Activated CD8-positive, alpha-beta T cell treated with anti-CD3 and anti-CD28 coated beads for 36 hours (primary cell): ENCODE results near the gene CLEC20A. TPM values are rescaled to one million over a fixed set of nuclear protein-coding genes. Genes with fewer than 3 reads are reported as not detected.

Experiments used
- ATAC-seq: fragments of 200-7000 bp; cut with Tn5 transposase; one replicate; pipeline ENCODE4 v1.10.0; 2021; ENCODE audit warnings: mild to moderate bottlenecking, moderate library complexity
- CTCF ChIA-PET: fragments of 350-600 bp; sonication (Branson Sonifier 250); formaldehyde crosslinking; loops from one replicate; lab custom pipeline; 2021; ENCODE audit warnings: antibody characterized with exemption; lab: Charles Lee
- POLR2A ChIA-PET: fragments of 350-600 bp; sonication (Branson Sonifier 250); formaldehyde crosslinking; loops from one replicate; lab custom pipeline; 2021; ENCODE audit warnings: antibody characterized with exemption; lab: Charles Lee
- DNase-seq: peaks from one replicate; pipeline ENCODE4 v3.0.0-alpha.2; 2020
- H3K27ac Mint-ChIP-seq: one replicate; pipeline ENCODE4 v1.8.0; 2021; ENCODE audit warnings: mild to moderate bottlenecking, mixed read lengths
- H3K27me3 Mint-ChIP-seq: one replicate; pipeline ENCODE4 v1.8.0; 2021; ENCODE audit warnings: mixed read lengths
- H3K36me3 Mint-ChIP-seq: one replicate; pipeline ENCODE4 v1.8.0; 2021; ENCODE audit warnings: low read depth, mixed read lengths
- H3K4me1 Mint-ChIP-seq: one replicate; pipeline ENCODE4 v1.8.0; 2021; ENCODE audit warnings: low read depth, mixed read lengths
- H3K4me3 Mint-ChIP-seq: one replicate; pipeline ENCODE4 v1.8.0; 2021; ENCODE audit warnings: mild to moderate bottlenecking, moderate library complexity, mixed read lengths
- H3K9me3 Mint-ChIP-seq: one replicate; pipeline ENCODE4 v1.8.0; 2021; ENCODE audit warnings: mixed read lengths
- intact Hi-C: fragments of 100-400 bp; cut with micrococcal nuclease; formaldehyde crosslinking; loops from one replicate; pipeline ENCODE4 v1.10.0; 2022
- total RNA-seq, 2 experiments: library from RNA; stranded (reverse); gene quantifications; one replicate each; pipeline ENCODE4 v1.2.3, GENCODE V29; 2021
- TF ChIP-seq, protein P1 (sequence below): fragments of 200-600 bp; IDR thresholded peaks from one replicate; pipeline ENCODE4 v1.8.0; 2022; ENCODE audit warnings: antibody characterized with exemption, mild to moderate bottlenecking

CLEC20A gene
- total RNA-seq, 2 experiments from 2014 or later, result not detected

DNA sequence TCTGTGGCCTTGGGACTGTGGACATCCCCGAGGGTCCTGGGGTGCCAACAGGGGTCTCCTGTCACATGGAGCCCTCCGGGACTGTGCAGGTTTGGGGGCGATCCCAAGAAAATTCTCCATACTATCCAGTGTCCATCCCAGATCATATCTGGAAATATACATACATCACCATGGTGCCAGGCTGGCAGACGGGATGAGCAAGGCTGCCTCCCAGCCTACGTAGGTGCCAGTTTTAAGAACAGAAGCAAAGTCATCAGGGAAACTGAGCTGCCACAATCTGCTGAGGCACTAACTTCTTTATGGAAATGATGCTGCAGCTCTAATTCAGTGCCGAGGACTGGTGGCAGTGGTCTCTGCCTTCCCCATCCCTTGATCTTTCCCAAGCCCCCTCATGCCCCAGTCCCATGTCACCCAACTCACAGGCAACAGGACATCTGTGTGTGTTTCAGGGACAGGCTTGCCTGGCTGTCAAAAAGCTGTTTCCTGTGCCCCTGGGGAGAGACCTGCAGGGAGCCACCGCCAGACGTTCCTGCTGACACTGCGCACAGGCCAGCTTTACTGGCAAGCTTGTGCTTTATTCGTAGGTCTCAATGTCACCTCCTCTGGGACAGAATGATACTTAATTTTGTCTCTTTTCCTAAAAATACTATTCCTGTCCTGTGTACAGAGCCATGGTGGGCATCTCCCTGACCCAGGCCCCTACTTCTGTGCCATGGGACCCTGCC lies 31.6 kb upstream of the CLEC20A start:
- DNase-seq (no peak), ATAC-seq (no peak)
- no peak overlapping the region for H3K4me3 Mint-ChIP-seq
- no peaks in the 10 kb centered on the region for H3K4me1 Mint-ChIP-seq
- H3K27me3 Mint-ChIP-seq, result no peaks in the 10 kb centered on the region
- no peaks in the 10 kb centered on the region for H3K9me3 Mint-ChIP-seq
- no peak overlapping the region for H3K27ac Mint-ChIP-seq
- no peaks in the 10 kb centered on the region for H3K36me3 Mint-ChIP-seq
- intact Hi-C loops, result no loop called here
- TF ChIP-seq, protein P1, sequence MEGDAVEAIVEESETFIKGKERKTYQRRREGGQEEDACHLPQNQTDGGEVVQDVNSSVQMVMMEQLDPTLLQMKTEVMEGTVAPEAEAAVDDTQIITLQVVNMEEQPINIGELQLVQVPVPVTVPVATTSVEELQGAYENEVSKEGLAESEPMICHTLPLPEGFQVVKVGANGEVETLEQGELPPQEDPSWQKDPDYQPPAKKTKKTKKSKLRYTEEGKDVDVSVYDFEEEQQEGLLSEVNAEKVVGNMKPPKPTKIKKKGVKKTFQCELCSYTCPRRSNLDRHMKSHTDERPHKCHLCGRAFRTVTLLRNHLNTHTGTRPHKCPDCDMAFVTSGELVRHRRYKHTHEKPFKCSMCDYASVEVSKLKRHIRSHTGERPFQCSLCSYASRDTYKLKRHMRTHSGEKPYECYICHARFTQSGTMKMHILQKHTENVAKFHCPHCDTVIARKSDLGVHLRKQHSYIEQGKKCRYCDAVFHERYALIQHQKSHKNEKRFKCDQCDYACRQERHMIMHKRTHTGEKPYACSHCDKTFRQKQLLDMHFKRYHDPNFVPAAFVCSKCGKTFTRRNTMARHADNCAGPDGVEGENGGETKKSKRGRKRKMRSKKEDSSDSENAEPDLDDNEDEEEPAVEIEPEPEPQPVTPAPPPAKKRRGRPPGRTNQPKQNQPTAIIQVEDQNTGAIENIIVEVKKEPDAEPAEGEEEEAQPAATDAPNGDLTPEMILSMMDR, result no peak
- POLR2A ChIA-PET, result interaction anchor here (0.7 kb wide), 1 partner anchor 14 kb away, joined by 3 read pairs; no protein-coding TSS in a partner anchor
- CTCF ChIA-PET, result interaction anchor here (0.9 to 3.1 kb wide), 6 partner anchors 10 to 474 kb away, joined by 3 to 11 read pairs (median 4); no protein-coding TSS in a partner anchor

DNA sequence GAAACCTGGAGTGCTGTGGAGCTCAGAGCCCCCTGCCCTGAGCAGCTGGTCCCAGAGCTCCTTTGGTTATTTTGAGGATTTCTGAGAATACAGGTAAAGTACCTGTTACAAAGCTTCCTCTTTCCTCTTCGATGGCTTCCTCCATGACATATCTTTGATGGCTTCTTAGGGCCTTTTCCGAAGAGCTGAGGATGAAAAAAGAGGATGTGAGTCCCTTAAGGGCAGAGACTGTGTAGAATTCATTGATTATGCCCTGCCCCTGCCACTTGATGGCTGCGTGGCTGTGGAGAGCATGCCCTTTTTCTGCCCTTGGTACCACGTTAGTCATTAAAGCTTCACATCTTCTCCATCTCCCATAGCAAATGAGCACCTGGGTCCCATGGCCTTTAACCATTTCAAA lies 30.4 kb upstream of the CLEC20A start:
- Mint-ChIP-seq H3K9me3 (no peaks in the 10 kb centered on the region), H3K4me3 (no peak overlapping the region), H3K4me1 (no peaks in the 10 kb centered on the region), H3K27ac (no peak overlapping the region), H3K36me3 (no peaks in the 10 kb centered on the region), H3K27me3 (no peaks in the 10 kb centered on the region)
- TF ChIP-seq, protein P1, result no peak
- ChIA-PET CTCF (interaction anchor here (0.8 to 3.1 kb wide), 6 partner anchors 8 to 476 kb away, joined by 3 to 11 read pairs (median 4); no protein-coding TSS in a partner anchor), POLR2A (interaction anchor here (0.8 kb wide), 1 partner anchor 475 kb away, joined by 3 read pairs; no protein-coding TSS in a partner anchor)
- no peak for DNase-seq
- intact Hi-C loops, result no loop called here
- ATAC-seq, result no peak

DNA sequence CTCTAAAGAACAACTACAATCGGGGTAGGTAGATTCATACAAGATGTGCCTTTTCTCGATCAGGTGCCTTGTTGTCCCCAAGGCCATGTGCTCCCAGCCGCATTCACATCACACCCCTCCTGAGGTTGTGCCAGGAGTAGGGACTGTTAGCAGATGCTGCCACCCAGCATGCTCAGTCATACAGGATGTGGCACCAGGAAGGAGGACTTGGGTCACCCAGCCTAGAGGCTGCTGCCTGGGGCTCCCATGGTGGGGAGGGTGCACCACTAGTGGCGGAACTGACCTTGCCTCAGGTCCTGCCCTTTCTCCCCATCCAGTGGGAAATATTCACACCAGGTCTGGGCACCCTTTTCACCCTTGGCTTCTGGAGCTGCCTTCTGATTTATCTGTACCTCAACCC lies 24.5 kb upstream of the CLEC20A start:
- ChIA-PET POLR2A (no interaction called here), CTCF (no interaction called here)
- intact Hi-C loops, result no loop called here
- H3K4me1 Mint-ChIP-seq, result no peaks in the 10 kb centered on the region
- H3K9me3 Mint-ChIP-seq, result no peaks in the 10 kb centered on the region
- ATAC-seq, result no peak
- H3K27ac Mint-ChIP-seq, result no peak overlapping the region
- H3K27me3 Mint-ChIP-seq, result peaks cover 2% of the 10 kb centered on the region
- TF ChIP-seq, protein P1, result no peak
- no peak for DNase-seq
- no peaks in the 10 kb centered on the region for H3K36me3 Mint-ChIP-seq
- no peak overlapping the region for H3K4me3 Mint-ChIP-seq

DNA sequence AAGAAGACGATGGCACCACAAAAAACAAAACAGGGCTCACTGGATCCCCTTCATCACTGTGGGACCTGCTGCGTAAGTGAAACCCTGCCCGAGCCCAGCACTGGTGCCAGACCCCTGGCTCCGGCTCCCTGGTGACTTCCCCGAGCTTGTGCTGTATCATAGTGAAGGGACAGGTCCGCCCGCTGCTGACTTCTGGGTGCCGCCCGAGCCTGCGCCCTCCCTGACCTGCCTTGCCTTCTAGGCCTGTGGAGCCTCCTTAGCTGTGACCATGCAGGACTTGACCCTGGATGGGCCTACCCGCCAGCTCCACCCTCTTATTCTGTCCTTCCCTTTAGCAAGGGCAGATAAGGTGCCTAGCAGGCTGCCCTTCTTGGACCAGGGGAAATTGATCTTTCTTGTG lies 24.0 kb upstream of the CLEC20A start:
- Mint-ChIP-seq H3K9me3 (no peaks in the 10 kb centered on the region), H3K4me1 (no peaks in the 10 kb centered on the region), H3K27me3 (peaks cover 2% of the 10 kb centered on the region), H3K4me3 (no peak overlapping the region), H3K27ac (no peak overlapping the region), H3K36me3 (no peaks in the 10 kb centered on the region)
- TF ChIP-seq, protein P1, result no peak
- ChIA-PET CTCF (interaction anchor here (0.8 to 1.2 kb wide), 3 partner anchors 20 to 481 kb away, joined by 3 to 4 read pairs (median 3); no protein-coding TSS in a partner anchor), POLR2A (no interaction called here)
- DNase-seq (no peak), ATAC-seq (no peak)
- intact Hi-C loops, result no loop called here

DNA sequence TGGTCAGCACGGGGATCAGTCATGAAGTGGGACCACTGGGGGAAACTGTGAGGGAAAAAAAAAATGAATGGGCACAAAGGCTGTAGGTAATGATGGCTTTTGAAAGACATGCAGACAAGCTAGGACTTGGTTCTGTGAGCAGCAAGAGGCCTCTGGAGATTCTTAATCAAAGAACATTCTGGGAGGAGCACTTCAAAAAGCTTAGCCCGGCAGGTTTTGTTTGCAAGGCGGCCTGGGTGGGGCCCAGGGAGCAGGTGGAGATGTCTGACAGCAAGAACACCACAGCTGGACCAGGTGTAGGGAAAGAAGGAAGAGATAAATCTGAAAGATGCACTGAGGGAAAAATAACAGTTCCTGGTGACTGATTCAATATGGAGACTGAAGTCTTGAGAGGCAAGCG lies 22.1 kb upstream of the CLEC20A start:
- TF ChIP-seq, protein P1, result no peak
- no peaks in the 10 kb centered on the region for H3K9me3 Mint-ChIP-seq
- peaks cover 2% of the 10 kb centered on the region for H3K27me3 Mint-ChIP-seq
- no peak overlapping the region for H3K4me3 Mint-ChIP-seq
- ChIA-PET POLR2A (no interaction called here), CTCF (interaction anchor here (1.3 kb wide), 2 partner anchors 9 to 14 kb away, joined by 3 read pairs; no protein-coding TSS in a partner anchor)
- H3K27ac Mint-ChIP-seq, result no peak overlapping the region
- H3K4me1 Mint-ChIP-seq, result no peaks in the 10 kb centered on the region
- intact Hi-C loops, result no loop called here
- no peaks in the 10 kb centered on the region for H3K36me3 Mint-ChIP-seq
- DNase-seq (no peak), ATAC-seq (no peak)
